NCI-H1694 (cell line): ENCODE results near the gene RAB9A.
"Not testable (repeated sequence)": the region's sequence is repeated elsewhere in the genome, so short reads cannot be mapped to it uniquely, and the experiment has no call there.

Experiments
- DNase-seq: peaks from one replicate; lab custom pipeline; 2025; lab: John Stamatoyannopoulos, UW

Gene RAB9A, protein sequence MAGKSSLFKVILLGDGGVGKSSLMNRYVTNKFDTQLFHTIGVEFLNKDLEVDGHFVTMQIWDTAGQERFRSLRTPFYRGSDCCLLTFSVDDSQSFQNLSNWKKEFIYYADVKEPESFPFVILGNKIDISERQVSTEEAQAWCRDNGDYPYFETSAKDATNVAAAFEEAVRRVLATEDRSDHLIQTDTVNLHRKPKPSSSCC

DNA sequence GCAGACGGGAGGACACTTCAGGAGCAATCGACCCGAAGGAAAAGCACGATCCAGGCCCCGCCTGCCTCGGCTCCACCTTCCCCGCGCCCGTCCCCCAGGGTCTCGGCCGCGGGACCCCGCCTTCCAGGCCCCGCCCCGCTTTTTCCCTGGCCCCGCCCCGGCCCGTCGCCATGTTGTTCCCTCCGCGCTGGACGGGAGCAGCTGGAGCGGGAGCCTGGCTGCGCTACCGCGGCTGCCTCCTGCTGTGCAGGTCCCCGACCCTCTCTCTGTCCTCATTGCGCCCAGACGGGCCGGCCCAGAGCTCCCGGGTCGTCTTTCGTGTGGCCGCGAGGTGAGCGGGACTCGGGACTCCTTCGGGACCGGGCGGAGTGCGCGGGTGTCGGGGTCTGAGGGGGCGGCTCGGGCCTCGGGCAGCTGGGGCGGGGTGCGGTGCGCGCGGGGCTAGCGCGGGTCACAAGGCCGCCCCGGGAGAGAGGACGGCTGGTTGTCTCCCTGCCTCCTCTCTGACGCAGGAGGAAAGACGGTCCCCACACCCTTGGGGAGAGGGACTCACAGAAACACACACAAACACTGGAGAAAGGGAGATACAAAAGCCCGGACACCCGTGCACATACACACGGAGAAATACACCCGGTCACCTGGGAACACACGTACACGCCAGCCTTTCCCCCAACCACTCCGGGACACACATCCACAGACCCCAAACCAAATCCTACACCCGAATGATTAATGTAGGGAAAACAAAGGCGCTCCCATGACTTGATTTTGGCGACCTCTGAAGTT is at the start of gene RAB9A:
RAB9A (plus strand) TSS at position 171 of the 783 bp plus-strand sequence. CDS start 19,619 bp downstream, outside the sequence.
- no peak for DNase-seq

- DNase-seq, result not testable (repeated sequence)
Observed at GRCh38 chrX:13641684-13642083, 47.2 kb upstream of the RAB9A start.

GRCh38 chrX:13645464-13646153 is 43.3 kb upstream of the RAB9A start:
- no peak for DNase-seq

- peak; percentile 2 for DNase-seq
Observed at GRCh38 chrX:13646154-13646549, 42.8 kb upstream of the RAB9A start.

- no peak for DNase-seq
Observed at GRCh38 chrX:13647709-13648212, 41.2 kb upstream of the RAB9A start.

DNA sequence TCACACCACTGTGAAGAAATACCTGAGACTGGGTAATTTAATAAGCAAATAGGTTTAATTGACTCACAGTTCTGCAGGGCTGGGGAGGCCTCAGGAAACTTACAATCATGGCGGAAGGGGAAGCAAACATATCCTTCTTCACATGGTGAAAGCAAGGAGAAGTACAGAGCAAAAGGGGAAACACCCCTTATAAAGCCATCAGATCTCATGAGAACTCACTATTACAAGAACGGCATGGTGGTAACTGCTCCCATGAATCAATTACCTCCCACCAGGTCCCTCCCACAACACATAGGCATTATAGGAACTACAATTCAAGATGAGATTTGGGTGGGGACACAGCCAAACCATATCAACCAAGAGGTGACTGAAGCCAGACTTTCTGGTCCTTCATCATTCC is 40.6 kb upstream of the RAB9A start:
- not testable (repeated sequence) for DNase-seq

- no peak for DNase-seq
Observed at GRCh38 chrX:13649838-13650237, 39.1 kb upstream of the RAB9A start.

DNA sequence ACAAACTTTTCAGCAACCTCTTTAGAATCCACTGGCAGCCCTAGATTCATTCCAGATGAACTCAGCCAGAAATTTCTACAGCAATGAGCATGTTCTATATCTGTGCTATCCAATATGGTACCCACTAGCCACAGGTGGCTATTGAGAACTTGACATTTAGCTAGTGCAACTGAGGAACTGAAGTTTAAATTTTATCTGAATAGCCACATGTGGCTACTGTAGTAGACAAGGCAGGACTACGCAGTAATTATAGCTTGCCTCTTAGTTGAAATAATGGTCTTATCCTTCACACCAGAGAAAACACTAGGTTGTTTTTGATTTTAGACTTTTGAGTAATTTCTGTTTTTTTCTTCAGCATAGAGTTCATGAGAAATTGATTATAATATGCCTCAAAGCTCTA is 38.6 kb upstream of the RAB9A start:
- DNase-seq, result no peak

- DNase-seq, result no peak
Observed at GRCh38 chrX:13651150-13651549, 37.8 kb upstream of the RAB9A start.

- DNase-seq, result no peak
Observed at GRCh38 chrX:13652287-13652793, 36.6 kb upstream of the RAB9A start.

DNA sequence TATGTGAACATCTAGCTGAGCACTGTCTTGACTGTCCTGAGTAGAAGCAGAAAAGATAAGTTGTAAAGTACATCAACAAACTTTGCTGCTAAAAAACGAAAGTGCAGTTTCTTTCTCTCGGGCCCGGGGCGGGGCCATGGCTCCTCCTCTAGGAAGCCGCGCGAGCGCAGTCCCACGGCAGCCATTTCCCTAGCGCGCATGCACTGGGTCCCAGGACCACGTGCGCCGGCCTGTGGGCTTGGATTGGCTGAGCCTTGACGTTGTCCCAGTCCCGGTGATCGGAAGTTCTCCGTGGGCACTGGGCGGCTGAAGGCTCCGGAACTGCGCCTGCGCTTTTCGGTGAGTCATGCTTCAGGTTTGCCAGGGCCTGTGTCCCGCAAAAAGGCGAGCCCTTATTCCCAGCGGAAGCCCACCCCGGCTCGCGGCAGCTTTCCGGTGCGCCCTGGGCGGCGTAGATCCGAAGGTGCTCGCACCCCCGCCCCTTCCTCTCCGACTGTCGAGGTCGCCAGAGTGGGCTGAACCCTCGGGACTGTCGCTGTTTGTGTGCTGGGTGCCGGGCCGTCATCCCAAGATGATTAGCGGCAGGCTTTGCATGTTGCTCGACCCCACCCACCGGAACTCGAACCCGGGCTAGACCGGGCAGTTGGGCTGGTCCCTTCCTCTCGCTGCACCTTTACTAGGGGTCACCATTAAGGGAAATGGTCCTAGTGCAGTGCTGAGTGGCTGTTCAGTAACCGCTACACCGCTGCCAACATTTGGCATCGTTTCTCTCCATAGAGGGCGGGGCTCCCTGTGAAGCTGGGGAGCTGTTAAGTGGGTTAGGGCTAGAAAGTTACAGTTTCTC is 35.9 kb upstream of the RAB9A start, which contains the start of gene TCEANC:
TCEANC (plus strand) TSS at position 292 of the 844 bp plus-strand sequence. CDS start 9,368 bp downstream, outside the sequence.
- peak; percentile 63 for DNase-seq

DNA sequence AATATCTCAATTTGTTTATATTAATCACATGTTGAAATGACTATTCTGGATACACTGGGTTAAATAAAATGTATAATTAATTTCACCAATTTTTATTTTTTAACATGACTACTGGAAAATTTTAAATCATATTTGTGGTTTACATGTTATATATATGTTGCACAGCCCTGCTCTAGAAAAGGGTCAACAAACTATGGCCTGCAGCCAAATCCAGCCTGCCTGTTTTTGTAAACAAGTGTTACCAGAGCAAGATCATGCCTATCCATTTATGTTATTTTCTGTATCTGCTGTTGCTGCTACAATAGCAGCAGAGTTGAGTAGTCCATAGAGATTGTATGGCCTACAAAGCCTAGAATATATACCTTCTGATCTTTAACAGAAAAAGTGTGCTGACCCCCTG is 34.8 kb upstream of the RAB9A start:
- no peak for DNase-seq

GRCh38 chrX:13655674-13656073 is 33.3 kb upstream of the RAB9A start:
- DNase-seq, result no peak

DNA sequence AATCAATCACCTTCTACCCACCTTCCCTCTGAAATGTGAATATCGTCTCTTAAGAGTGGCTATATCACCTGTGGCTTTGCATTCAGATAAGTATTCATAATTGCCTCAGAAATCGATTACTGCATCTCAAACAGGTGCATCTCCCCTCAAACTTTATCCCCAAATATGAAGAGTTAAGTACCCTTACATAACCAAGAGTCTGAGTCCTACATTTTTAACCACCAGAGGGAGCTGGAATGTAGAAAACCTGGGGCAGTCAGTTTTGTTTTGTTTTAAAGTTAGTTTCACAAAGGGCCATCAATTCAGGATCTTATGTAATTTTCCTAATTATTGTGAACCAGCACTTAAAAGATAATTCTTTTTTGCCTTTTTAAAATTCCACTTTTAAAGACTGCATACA is 30.3 kb upstream of the RAB9A start:
- no peak for DNase-seq

DNA sequence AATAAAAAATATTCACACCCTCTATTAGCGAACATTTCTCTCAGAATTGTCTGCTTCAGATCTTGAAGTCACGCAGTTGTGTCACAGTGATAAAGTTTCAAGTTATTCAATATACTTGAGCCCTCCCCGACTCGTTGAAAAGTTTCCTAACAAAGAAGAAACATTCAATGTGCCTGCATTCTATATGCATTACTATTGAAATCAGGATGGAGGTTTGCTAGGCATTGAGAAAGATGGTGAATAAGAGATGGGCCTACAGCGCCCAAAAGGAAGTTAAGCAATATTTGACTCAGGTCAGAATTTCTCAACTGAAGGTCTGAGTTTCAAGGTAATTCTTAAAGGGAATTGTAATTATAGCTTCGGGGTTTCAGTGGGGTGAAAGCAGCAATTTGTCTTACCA is 29.9 kb upstream of the RAB9A start:
- no peak for DNase-seq

DNA sequence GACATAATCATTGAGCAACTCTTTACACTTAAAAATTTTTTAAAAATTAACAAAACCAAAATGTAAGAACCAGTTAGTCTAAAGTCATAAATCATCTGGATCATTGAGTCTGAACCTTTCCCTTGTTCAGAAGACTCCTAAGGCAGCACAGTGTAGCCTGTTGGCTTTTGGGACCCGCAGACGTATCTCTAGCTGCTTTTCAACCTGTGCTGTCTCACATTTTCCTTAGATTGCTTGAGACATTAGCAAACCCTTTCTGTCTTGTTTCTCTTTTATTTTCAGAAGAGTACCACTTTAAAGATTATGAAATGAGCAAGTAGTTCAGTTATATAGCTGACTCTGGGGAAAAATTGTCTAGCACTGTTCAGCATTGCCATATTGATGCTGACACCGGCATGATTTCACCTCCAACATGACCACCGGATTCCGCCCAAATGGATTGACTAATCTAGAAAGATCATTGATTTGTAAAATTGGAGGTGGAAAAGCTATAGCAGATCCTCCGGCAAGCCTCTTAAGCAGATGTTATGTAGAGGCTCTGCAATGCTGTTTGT is 27.1 kb upstream of the RAB9A start:
- DNase-seq, result no peak

DNA sequence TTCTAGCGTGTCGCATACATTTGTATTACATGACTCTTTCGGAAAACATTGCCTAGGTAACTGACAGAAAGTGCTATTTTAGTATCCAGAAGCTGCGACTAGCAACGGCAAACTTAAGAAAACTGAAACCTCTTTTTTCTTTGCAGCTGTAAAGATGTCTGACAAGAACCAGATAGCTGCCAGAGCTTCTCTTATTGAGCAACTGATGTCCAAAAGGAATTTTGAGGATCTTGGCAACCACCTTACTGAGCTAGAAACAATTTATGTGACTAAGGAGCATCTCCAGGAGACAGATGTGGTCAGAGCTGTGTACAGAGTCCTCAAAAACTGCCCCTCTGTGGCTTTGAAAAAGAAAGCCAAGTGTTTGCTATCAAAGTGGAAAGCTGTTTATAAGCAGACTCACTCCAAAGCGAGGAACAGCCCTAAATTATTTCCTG is 26.6 kb upstream of the RAB9A start:
- DNase-seq, result no peak

GRCh38 chrX:13664020-13664419 is 24.9 kb upstream of the RAB9A start:
- no peak for DNase-seq

DNA sequence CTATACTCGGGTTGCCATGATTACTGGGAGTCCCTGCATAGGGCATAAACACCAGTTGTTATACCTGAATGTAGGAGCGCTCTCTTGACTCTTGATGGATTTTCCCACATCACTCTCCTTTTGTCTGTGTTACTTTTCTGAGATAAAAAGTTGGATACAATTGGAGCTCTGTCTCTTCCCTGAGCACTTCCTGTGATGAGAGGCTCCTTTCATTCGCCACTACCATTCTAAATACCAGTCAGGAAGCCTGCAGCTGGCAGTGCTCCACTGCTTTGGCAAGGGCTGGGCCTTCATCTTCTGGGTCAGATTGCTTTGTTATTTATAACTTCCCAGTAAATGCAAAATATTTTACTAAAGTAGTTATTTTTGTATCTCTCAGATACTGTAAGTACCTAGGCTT is 22.1 kb upstream of the RAB9A start:
- DNase-seq, result no peak

DNA sequence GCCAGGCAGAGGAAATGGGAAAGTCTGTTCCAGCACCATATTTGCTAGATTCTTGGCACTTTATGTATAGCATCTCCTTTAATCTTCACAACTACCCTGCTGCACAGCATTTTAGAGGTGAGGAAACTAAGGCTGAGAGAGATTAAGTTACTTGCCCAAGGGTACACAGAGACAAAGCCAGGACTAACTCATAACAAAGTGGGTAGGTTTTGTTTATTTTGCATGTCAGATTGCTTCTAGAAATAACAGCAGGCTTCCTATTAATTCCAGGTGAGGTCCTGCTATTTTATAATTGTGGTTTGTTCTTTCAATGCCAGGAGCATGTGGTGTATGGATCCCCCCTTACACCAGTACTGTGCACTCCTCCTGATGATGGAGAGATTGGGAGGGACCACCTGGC is 21.0 kb upstream of the RAB9A start:
- DNase-seq, result no peak

- no peak for DNase-seq
Observed at GRCh38 chrX:13669246-13669737, 19.6 kb upstream of the RAB9A start.
